Erythroblast (primary cell): Measurements from ENCODE around the gene HOMEZ.

Source experiments
- DNase-seq, 2 experiments: peaks; one replicate each; lab custom pipeline; 2025; lab: John Stamatoyannopoulos, UW
- GATA1 ChIP-seq: IDR thresholded peaks from 2 replicates; pipeline ENCODE4 v1.6.1; 2011; ENCODE audit warnings: low read depth, mild to moderate bottlenecking, control low read depth, low read length, moderate library complexity
- POLR2A ChIP-seq: IDR thresholded peaks from 2 replicates; pipeline ENCODE4 v1.6.1; 2011; ENCODE audit warnings: mild to moderate bottlenecking, low read length

The HOMEZ gene

GRCh38 chr14:23301288-23301968 lies 15.5 kb upstream of the HOMEZ start:
- DNase-seq, result peak; percentile 98 to 100
- TF ChIP-seq GATA1 (no peak), POLR2A (no peak)

DNA sequence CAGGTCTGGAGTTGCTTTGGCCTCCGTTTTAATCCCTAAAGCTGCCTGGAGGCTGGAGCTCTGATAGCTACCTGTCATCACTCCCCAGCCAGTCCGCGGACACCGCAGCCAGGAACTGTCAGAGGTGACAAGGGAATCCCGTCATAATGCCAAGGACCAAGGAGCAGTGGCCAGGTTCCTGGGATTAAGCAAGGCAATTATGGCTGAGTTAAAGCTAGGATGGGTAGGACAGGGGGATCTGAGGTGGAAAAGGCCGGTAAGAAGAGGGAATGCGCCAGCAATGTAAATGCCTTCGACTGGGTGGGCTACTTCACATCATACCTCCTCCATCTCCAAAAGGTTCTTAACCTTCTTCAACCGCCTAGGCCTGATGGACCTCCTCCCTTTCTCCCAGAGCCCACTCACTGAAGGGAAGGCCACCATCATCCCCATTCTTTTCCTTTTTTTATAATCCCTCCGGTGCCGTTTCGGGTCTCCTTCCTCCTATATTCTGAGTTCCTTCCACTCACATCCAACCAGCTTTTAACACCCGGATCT lies 14.8 kb upstream of the HOMEZ start:
- DNase-seq, result peak; percentile 41 to 65
- TF ChIP-seq GATA1 (no peak), POLR2A (no peak)

- no peak for DNase-seq
- TF ChIP-seq POLR2A (no peak), GATA1 (no peak)
Measured at GRCh38 chr14:23299986-23300686, 14.2 kb upstream of the HOMEZ start.

DNA sequence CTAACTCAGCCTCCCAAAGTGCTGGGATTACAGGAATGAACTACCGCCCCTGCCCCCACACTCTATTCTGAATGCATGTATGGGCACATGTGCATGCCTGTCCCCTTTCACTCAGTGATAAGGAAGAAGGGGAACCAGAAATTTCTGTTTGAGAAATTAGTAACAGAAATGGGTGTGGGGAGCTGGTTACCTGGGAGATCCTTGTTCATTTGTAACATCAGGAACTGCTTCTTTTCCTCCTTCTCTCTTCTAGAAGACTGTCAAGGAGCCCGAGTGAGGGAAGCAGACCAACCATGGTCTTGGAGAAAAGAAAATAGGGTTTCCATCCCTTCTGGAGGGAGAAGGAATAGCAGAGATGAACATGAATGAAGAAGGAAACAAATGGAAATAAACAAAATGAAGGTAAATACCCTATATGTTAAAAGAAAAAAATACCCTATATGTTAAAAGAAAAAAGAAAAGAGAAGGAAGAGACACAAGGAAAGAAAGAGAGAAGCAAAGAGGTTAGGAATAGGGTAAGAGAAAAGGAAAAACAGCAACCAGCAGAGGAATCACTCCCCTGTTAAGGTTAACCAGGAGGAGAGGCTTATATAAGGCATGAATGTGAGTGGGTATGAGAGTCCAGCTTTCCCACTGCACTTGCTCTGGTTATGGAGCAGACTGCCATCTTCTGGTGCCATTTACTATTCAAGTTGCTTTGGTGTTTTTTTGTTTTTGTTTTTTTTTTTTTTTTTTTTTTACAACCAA lies 13.5 kb upstream of the HOMEZ start:
- TF ChIP-seq GATA1 (no peak), POLR2A (no peak)
- DNase-seq, result peak; percentile 65 to 70

- no peak for DNase-seq
- TF ChIP-seq GATA1, result no peak
- no peak for TF ChIP-seq POLR2A
Measured at GRCh38 chr14:23297611-23298277, 11.8 kb upstream of the HOMEZ start.

GRCh38 chr14:23297096-23297495 lies 11.2 kb upstream of the HOMEZ start:
- no peak for DNase-seq
- TF ChIP-seq GATA1 (no peak), POLR2A (no peak)

DNA sequence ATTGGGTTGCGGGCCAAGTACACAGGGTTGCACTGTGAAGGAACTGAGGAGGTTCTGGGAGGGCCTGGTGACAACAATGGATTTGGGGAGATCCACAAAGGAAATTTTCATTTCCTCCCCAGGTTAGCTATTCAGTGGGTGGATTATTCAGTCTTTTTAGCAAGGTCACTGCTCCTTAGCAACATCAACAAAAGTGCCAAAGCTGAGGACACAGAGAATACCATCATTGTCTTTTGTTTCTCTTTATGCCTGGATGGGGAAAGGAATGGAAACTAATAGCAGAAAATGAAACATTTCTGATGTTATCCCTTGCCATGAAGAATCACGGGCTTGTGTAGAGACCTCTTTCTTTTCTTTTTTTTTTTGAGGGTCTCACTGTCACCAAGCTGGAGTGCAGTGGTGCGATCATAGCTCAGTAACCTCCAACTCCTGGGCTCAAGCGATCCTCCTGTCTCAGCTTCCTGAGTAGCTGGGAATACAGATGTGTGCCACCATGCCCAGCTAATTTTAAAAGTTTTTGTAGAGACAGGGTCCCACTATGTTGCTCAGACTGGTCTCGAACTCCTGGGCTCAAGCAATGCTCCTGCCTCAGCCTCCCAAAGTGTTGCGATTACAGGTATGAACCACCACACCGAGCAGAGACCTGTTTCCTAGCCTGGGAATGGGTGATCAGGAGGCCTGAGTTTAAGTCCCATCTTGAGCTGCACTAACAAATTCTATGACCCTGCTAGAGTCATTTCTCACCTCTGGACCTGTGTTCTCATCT lies 10.3 kb upstream of the HOMEZ start:
- no peak for DNase-seq
- TF ChIP-seq POLR2A, result no peak
- no peak for TF ChIP-seq GATA1

DNA sequence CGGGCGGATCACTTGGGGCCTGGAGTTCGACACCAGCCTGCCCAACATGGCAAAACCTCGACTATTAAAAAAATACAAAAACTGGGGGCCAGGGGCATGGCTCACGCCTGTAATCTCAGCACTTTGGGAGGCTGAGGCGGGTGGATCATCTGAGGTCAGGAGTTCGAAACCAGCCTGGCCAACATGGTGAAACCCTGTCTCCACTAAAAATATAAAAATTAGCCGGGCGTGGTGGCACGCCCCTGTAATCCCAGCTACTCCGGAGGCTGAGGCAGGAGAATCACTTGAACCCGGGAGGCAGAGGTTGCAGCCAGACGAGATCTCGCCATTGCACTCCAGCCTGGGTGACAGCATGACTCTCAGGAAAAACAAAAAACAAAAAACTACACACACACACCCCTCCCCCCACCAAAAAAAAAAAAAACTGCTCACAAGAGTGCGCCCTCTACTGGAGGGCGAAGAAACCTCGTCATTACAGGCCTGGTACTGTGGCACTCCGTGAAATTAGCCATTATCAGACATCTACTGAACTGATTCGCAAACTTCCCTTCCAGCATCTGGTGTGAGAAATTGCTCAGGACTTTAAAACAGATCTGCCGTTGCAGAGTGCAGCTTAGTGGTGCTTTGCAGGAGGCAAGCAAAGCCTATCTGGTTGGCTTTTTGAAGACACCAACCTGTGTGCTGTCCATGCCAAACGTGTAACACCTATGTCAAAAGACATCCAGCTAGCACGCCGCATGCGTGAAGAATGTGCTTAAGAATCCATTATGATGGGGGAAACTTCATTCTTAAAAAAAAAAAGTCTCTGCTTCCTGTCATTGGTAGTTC lies 9.0 kb upstream of the HOMEZ start:
- TF ChIP-seq POLR2A (peak; percentile 36), GATA1 (no peak)
- peak; percentile 84 to 89 for DNase-seq

- DNase-seq, result no peak
- no peak for TF ChIP-seq GATA1
- TF ChIP-seq POLR2A, result no peak
Measured at GRCh38 chr14:23286902-23287479, 1.1 kb upstream of the HOMEZ start.

GRCh38 chr14:23285530-23286019 lies 357 bp downstream of the HOMEZ start:
- TF ChIP-seq GATA1, result no peak
- no peak for TF ChIP-seq POLR2A
- DNase-seq, result peak; percentile 63 to 74

DNA sequence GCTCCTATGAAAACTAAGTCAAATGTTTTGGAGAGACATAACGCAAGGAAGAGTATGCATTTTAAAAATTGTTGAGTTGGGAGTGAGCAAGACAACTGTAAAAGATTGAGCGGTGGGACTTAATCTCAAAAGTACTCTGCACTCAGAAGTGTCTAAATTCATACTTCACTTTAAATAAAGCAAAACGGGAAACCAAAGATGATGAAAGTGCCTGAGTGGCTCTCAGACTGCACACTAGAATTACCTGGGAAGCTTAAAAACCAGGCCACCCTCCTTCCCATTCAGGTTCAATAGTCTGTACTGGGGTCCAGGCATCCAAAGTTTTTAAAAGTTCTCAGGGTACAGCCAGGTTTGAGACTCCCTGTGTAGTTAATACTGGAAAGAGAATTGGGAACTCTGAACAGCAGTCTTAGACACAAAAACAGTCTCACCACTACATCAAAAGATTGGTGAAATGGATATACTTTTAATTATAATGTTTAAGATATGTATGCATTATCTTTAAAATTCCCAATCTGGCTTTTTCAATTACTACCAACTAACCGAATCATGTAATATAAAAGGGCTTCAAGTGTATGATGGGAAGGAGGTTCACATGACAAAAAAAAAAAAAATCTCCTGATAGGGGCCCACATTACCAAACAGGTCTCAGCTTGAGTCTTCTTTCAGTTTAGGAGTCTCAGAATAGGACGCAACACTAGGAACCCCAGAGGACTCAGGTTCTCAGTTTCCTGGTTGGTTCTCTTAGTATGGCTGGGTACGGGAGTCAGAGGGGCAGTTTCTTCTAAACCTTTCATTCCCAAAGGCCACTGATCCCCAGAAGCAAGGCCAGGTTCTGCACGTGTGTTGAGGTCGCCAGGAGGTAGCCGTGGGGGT lies 1.0 kb downstream of the HOMEZ start:
- DNase-seq, result peak; percentile 46 to 60
- TF ChIP-seq POLR2A, result no peak
- no peak for TF ChIP-seq GATA1

DNA sequence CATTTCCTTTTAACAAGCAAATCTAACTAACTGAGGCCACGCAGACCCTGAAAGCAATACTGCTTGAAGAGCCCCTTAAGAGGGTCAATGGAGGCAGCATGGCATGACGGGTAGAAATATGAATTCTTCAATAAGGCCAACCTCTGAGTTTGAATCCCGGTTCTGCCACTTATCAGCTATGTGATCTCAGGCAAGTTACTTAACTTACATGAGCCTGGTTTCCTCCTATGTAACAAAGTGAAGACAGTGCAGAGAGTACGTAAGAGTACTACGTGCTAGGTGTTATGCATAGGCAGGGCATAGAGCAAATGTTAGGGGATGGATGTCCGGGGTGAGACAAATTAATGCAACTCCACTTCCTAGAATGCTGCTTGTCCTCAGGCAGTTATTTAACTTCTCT lies 4.7 kb downstream of the HOMEZ start:
- DNase-seq, result no peak
- no peak for TF ChIP-seq POLR2A
- no peak for TF ChIP-seq GATA1

GRCh38 chr14:23277928-23278327 lies 8.0 kb downstream of the HOMEZ start:
- peak; percentile 42 to 43 for DNase-seq
